ENCODE data around the gene PARD3. TPM values are rescaled to one million over a fixed set of nuclear protein-coding genes. Genes with fewer than 3 reads are reported as not detected.

The PARD3 gene
- total RNA-seq, 2 experiments from 2014 or later = 0.53 to 0.71 TPM

- Histone ChIP-seq H3K27ac (ENCODE audit: low read depth in 1 of 2, low read length in 2 of 2) (no peak overlapping the region), H3K4me3 (ENCODE audit: low read length) (no peak overlapping the region), H3K27me3 (ENCODE audit: control insufficient read depth in 1 of 2, insufficient read depth in 2 of 2, low read length in 2 of 2) (no peaks in the 10 kb centered on the region), H3K36me3 (ENCODE audit: insufficient read depth, low read length) (no peaks in the 10 kb centered on the region), H3K4me1 (ENCODE audit: insufficient read depth, low read length) (no peaks in the 10 kb centered on the region), H3K9me3 (ENCODE audit: control insufficient read depth in 1 of 2, insufficient read depth in 1 of 2, low read length in 2 of 2) (peaks cover 0 to 3% of the 10 kb centered on the region in 2 experiments)
- ATAC-seq (ENCODE audit: poor library complexity) (no peak), DNase-seq (no peak)
- H3K4me1 Mint-ChIP-seq (ENCODE audit: low read depth) = no peaks in the 10 kb centered on the region
- no peaks in the 10 kb centered on the region for H3K9me3 Mint-ChIP-seq
- H3K27ac Mint-ChIP-seq = no peak overlapping the region
- no peaks in the 10 kb centered on the region for H3K27me3 Mint-ChIP-seq
- H3K36me3 Mint-ChIP-seq (ENCODE audit: low read depth) = no peaks in the 10 kb centered on the region
- ChIA-PET POLR2A (no interaction called here), CTCF (interaction anchor here (0.5 kb wide), 1 partner anchor 9 kb away, joined by 4 read pairs; no protein-coding TSS in a partner anchor)
- intact Hi-C loops (cut with DNase I, micrococcal nuclease) = no loop called here
- no peak for TF ChIP-seq CTCF (IDR thresholded peaks at IDR 0.05)
- no peak overlapping the region for H3K4me3 Mint-ChIP-seq
These were observed 573.7 kb downstream of the PARD3 start for GRCh38 chr10:34241226-34242000.

GRCh38 chr10:34240039-34240438 is 575.1 kb downstream of the PARD3 start:
- CTCF ChIA-PET = no interaction called here
- H3K27ac Mint-ChIP-seq = no peak overlapping the region
- no peak overlapping the region for H3K4me3 Mint-ChIP-seq
- H3K36me3 Mint-ChIP-seq (ENCODE audit: low read depth) = no peaks in the 10 kb centered on the region
- Histone ChIP-seq H3K4me3 (ENCODE audit: low read length) (no peak overlapping the region), H3K9me3 (ENCODE audit: control insufficient read depth in 1 of 2, insufficient read depth in 1 of 2, low read length in 2 of 2) (peaks cover 0 to 3% of the 10 kb centered on the region in 2 experiments), H3K27me3 (ENCODE audit: control insufficient read depth in 1 of 2, insufficient read depth in 2 of 2, low read length in 2 of 2) (no peaks in the 10 kb centered on the region), H3K27ac (ENCODE audit: low read depth in 1 of 2, low read length in 2 of 2) (no peak overlapping the region), H3K4me1 (ENCODE audit: insufficient read depth, low read length) (no peaks in the 10 kb centered on the region), H3K36me3 (ENCODE audit: insufficient read depth, low read length) (no peaks in the 10 kb centered on the region)
- intact Hi-C loops (cut with DNase I, micrococcal nuclease) = no loop called here
- POLR2A ChIA-PET = no interaction called here
- DNase-seq = no peak
- no peaks in the 10 kb centered on the region for H3K27me3 Mint-ChIP-seq
- ATAC-seq (ENCODE audit: poor library complexity) = no peak
- H3K9me3 Mint-ChIP-seq = no peaks in the 10 kb centered on the region
- TF ChIP-seq CTCF (IDR thresholded peaks at IDR 0.05) = no peak
- H3K4me1 Mint-ChIP-seq (ENCODE audit: low read depth) = no peaks in the 10 kb centered on the region

GRCh38 chr10:34237898-34238455 is 577.1 kb downstream of the PARD3 start:
- Mint-ChIP-seq H3K27ac (no peak overlapping the region), H3K9me3 (no peaks in the 10 kb centered on the region), H3K4me1 (ENCODE audit: low read depth) (no peaks in the 10 kb centered on the region), H3K27me3 (no peaks in the 10 kb centered on the region), H3K36me3 (ENCODE audit: low read depth) (no peaks in the 10 kb centered on the region), H3K4me3 (no peak overlapping the region)
- POLR2A ChIA-PET = no interaction called here
- Histone ChIP-seq H3K27me3 (ENCODE audit: control insufficient read depth in 1 of 2, insufficient read depth in 2 of 2, low read length in 2 of 2) (no peaks in the 10 kb centered on the region), H3K9me3 (ENCODE audit: control insufficient read depth in 1 of 2, insufficient read depth in 1 of 2, low read length in 2 of 2) (peaks cover 0 to 3% of the 10 kb centered on the region in 2 experiments), H3K4me3 (ENCODE audit: low read length) (no peak overlapping the region), H3K27ac (ENCODE audit: low read depth in 1 of 2, low read length in 2 of 2) (no peak overlapping the region), H3K36me3 (ENCODE audit: insufficient read depth, low read length) (no peaks in the 10 kb centered on the region), H3K4me1 (ENCODE audit: insufficient read depth, low read length) (no peaks in the 10 kb centered on the region)
- TF ChIP-seq CTCF (IDR thresholded peaks at IDR 0.05) = no peak
- CTCF ChIA-PET = no interaction called here
- ATAC-seq (ENCODE audit: poor library complexity) = no peak
- intact Hi-C loops (cut with DNase I, micrococcal nuclease) = no loop called here
- DNase-seq = no peak
